ENCODE results near the gene CEP192. TPM values are rescaled to one million over a fixed set of nuclear protein-coding genes. Genes with fewer than 3 reads are reported as not detected.

The CEP192 gene
- total and polyA plus RNA-seq, 9 donors = 18.0 to 48.6 (median 33.7) TPM

GRCh38 chr18:13004396-13004795 lies 13.2 kb downstream of the CEP192 start:
- H3K27ac ChIP-seq = no peak overlapping the region
- H3K27me3 ChIP-seq = no peaks in the 10 kb centered on the region
- no peak overlapping the region for H3K4me3 ChIP-seq
- TF ChIP-seq CTCF (IDR thresholded peaks at IDR 0.05) = no peak
- TF ChIP-seq POLR2A (IDR thresholded peaks at IDR 0.05) = no peak
- TF ChIP-seq EP300 (IDR thresholded peaks at IDR 0.05) = no peak
- no peaks in the 10 kb centered on the region for H3K36me3 ChIP-seq
- DNase-seq = no peak
- 84 to 88% (median 86%) methylated on average over 8 of the region's 8 CpGs for WGBS, 3 donors
- no peaks in the 10 kb centered on the region for H3K9me3 ChIP-seq
- H3K4me1 ChIP-seq (ENCODE audit: insufficient read depth) = peaks cover 3% of the 10 kb centered on the region
- intact Hi-C loops (cut with DNase I) = no loop called here

GRCh38 chr18:13005289-13005688 lies 14.1 kb downstream of the CEP192 start:
- no peak for TF ChIP-seq POLR2A (IDR thresholded peaks at IDR 0.05)
- no peak for TF ChIP-seq CTCF (IDR thresholded peaks at IDR 0.05)
- no peak for TF ChIP-seq EP300 (IDR thresholded peaks at IDR 0.05)
- intact Hi-C loops (cut with DNase I) = no loop called here
- WGBS, 3 donors = 90 to 98% (median 92%) methylated on average over 1 of the region's 1 CpG
- no peak overlapping the region for H3K27ac ChIP-seq
- no peaks in the 10 kb centered on the region for H3K9me3 ChIP-seq
- no peaks in the 10 kb centered on the region for H3K36me3 ChIP-seq
- H3K4me3 ChIP-seq = no peak overlapping the region
- H3K4me1 ChIP-seq (ENCODE audit: insufficient read depth) = peaks cover 3% of the 10 kb centered on the region
- DNase-seq = no peak
- no peaks in the 10 kb centered on the region for H3K27me3 ChIP-seq

- 36 to 70% (median 53%) methylated on average over 12 of the region's 12 CpGs for WGBS, 3 donors
- no peaks in the 10 kb centered on the region for H3K9me3 ChIP-seq
- no peak for TF ChIP-seq EP300 (IDR thresholded peaks at IDR 0.05)
- TF ChIP-seq POLR2A (IDR thresholded peaks at IDR 0.05) = no peak
- no peak for TF ChIP-seq CTCF (IDR thresholded peaks at IDR 0.05)
- H3K4me1 ChIP-seq (ENCODE audit: insufficient read depth) = peaks cover 3% of the 10 kb centered on the region
- no peak overlapping the region for H3K27ac ChIP-seq
- no peaks in the 10 kb centered on the region for H3K27me3 ChIP-seq
- no peak for DNase-seq
- no peak overlapping the region for H3K4me3 ChIP-seq
- intact Hi-C loops (cut with DNase I) = no loop called here
- H3K36me3 ChIP-seq = no peaks in the 10 kb centered on the region
Measured at GRCh38 chr18:13006531-13007247, 15.5 kb downstream of the CEP192 start.

- no peak for DNase-seq
- Histone ChIP-seq H3K9me3 (no peaks in the 10 kb centered on the region), H3K4me3 (no peak overlapping the region), H3K27ac (no peak overlapping the region), H3K4me1 (ENCODE audit: insufficient read depth) (peaks cover 3% of the 10 kb centered on the region), H3K36me3 (no peaks in the 10 kb centered on the region), H3K27me3 (no peaks in the 10 kb centered on the region)
- TF ChIP-seq EP300 (IDR thresholded peaks at IDR 0.05) (no peak), POLR2A (IDR thresholded peaks at IDR 0.05) (no peak), CTCF (IDR thresholded peaks at IDR 0.05) (no peak)
- 42 to 51% (median 49%) methylated on average over 2 of the region's 2 CpGs for WGBS, 3 donors
- intact Hi-C loops (cut with DNase I) = no loop called here
Measured at GRCh38 chr18:13007248-13007560, 16.0 kb downstream of the CEP192 start.
